GM23338 (cell line): Measurements from ENCODE around the gene SLC2A11. TPM values are rescaled to one million over a fixed set of nuclear protein-coding genes. Genes with fewer than 3 reads are reported as not detected.

ENCODE experiments used
- ATAC-seq: fragments of 200-7000 bp; cut with Tn5 transposase; 3 replicates; pipeline ENCODE4 v1.9.1; 2020
- DNase-seq: peaks from one replicate; pipeline ENCODE4 v3.0.0-alpha.2; 2015; ENCODE audit warnings: low spot score
- H2AFZ ChIP-seq: fragments of 200-600 bp; sonication (generic); 2 replicates; pipeline ENCODE4 v1.8.0; 2016; ENCODE audit warnings: antibody characterized with exemption, mild to moderate bottlenecking, moderate library complexity
- H3F3A ChIP-seq: fragments of 200-600 bp; sonication (generic); replicated peaks from 2 replicates; pipeline ENCODE4 v1.8.0; 2017; ENCODE audit warnings: antibody characterized with exemption, mixed run types, low read depth
- H3K27ac ChIP-seq: fragments of 200-600 bp; sonication (generic); 2 replicates; pipeline ENCODE4 v1.6.1; 2016; ENCODE audit warnings: low read depth
- H3K27me3 ChIP-seq: fragments of 200-600 bp; sonication (generic); 2 replicates; pipeline ENCODE4 v1.8.0; 2016; ENCODE audit warnings: mild to moderate bottlenecking, mixed run types, moderate library complexity; ENCODE audit not compliant: insufficient read depth
- H3K36me3 ChIP-seq: fragments of 200-600 bp; sonication (generic); 2 replicates; pipeline ENCODE4 v1.8.0; 2016; ENCODE audit warnings: mild to moderate bottlenecking; ENCODE audit not compliant: insufficient read depth
- H3K4me1 ChIP-seq: fragments of 200-600 bp; sonication (generic); 2 replicates; pipeline ENCODE4 v1.8.0; 2016; ENCODE audit warnings: mild to moderate bottlenecking, moderate library complexity; ENCODE audit not compliant: insufficient read depth
- H3K4me2 ChIP-seq: fragments of 200-600 bp; sonication (generic); 2 replicates; pipeline ENCODE4 v1.7.1; 2017; ENCODE audit warnings: mixed run types
- H3K4me3 ChIP-seq: fragments of 200-600 bp; sonication (generic); 2 replicates; pipeline ENCODE4 v1.6.1; 2016; ENCODE audit warnings: mixed run types
- H3K79me2 ChIP-seq: fragments of 200-600 bp; sonication (generic); replicated peaks from 2 replicates; pipeline ENCODE4 v1.8.0; 2017; ENCODE audit warnings: mild to moderate bottlenecking; ENCODE audit not compliant: insufficient read depth
- H3K9me2 ChIP-seq: fragments of 200-600 bp; sonication (generic); 2 replicates; pipeline ENCODE4 v1.8.0; 2017; ENCODE audit not compliant: insufficient read depth
- H4K20me1 ChIP-seq: fragments of 200-600 bp; sonication (generic); replicated peaks from 2 replicates; pipeline ENCODE4 v1.8.0; 2017; ENCODE audit warnings: mild to moderate bottlenecking; ENCODE audit not compliant: insufficient read depth
- H3K27ac Mint-ChIP-seq: 2 replicates; pipeline ENCODE4 v1.8.0; 2020; ENCODE audit warnings: inconsistent platforms, mild to moderate bottlenecking, moderate library complexity, mixed read lengths
- H3K27me3 Mint-ChIP-seq: 3 replicates; pipeline ENCODE4 v1.8.0; 2022; ENCODE audit warnings: low read depth, mild to moderate bottlenecking, moderate library complexity, mixed read lengths, inconsistent platforms; ENCODE audit not compliant: insufficient read depth, poor library complexity
- H3K36me3 Mint-ChIP-seq: 3 replicates; pipeline ENCODE4 v1.8.0; 2021; ENCODE audit warnings: low read depth, mild to moderate bottlenecking, inconsistent platforms, moderate library complexity, mixed read lengths
- H3K4me1 Mint-ChIP-seq: 3 replicates; pipeline ENCODE4 v1.8.0; 2020; ENCODE audit warnings: mild to moderate bottlenecking, inconsistent platforms, mixed read lengths
- H3K4me3 Mint-ChIP-seq: 3 replicates; pipeline ENCODE4 v1.8.0; 2021; ENCODE audit warnings: moderate library complexity, mild to moderate bottlenecking, inconsistent platforms, mixed read lengths
- H3K9me3 Mint-ChIP-seq: 3 replicates; pipeline ENCODE4 v1.8.0; 2020; ENCODE audit warnings: moderate library complexity, mild to moderate bottlenecking, inconsistent platforms, mixed read lengths
- CREB1 ChIP-seq: fragments of 250-450 bp; sonication (Bioruptor Pico); IDR thresholded peaks from 2 replicates; pipeline ENCODE4 v1.5.0; 2020; ENCODE audit warnings: low read depth, mild to moderate bottlenecking, moderate library complexity
- ETS1 ChIP-seq: IDR thresholded peaks from 2 replicates; pipeline ENCODE4 v1.6.1; 2016; ENCODE audit warnings: antibody characterized with exemption
- EZH2 ChIP-seq: fragments of 200-600 bp; sonication (generic); IDR thresholded peaks from one replicate; pipeline ENCODE4 v1.8.0; 2017; ENCODE audit warnings: antibody characterized with exemption, mild to moderate bottlenecking, low read depth; ENCODE audit not compliant: unreplicated experiment
- EZH2phosphoT487 ChIP-seq: fragments of 200-600 bp; sonication (generic); IDR thresholded peaks from one replicate; pipeline ENCODE4 v1.8.1; 2018; ENCODE audit warnings: antibody characterized with exemption; ENCODE audit not compliant: unreplicated experiment
- JUNB ChIP-seq: IDR thresholded peaks from one replicate; pipeline ENCODE4 v1.6.1; 2016; ENCODE audit warnings: antibody characterized with exemption; ENCODE audit not compliant: unreplicated experiment
- NANOG ChIP-seq: IDR thresholded peaks from 2 replicates; pipeline ENCODE4 v1.6.1; 2016; ENCODE audit warnings: antibody characterized with exemption, borderline replicate concordance
- POLR2AphosphoS5 ChIP-seq: IDR thresholded peaks from 2 replicates; pipeline ENCODE4 v1.6.1; 2016; ENCODE audit warnings: antibody characterized with exemption, low read depth
- STAT1 ChIP-seq: IDR thresholded peaks from one replicate; pipeline ENCODE4 v1.6.1; 2016; ENCODE audit warnings: antibody characterized with exemption; ENCODE audit not compliant: unreplicated experiment
- ZNF114 ChIP-seq: fragments of 250-450 bp; sonication (Bioruptor Pico); IDR thresholded peaks from 2 replicates; pipeline ENCODE4 v1.5.0; 2020; ENCODE audit warnings: mild to moderate bottlenecking, moderate library complexity
- ZNF331 ChIP-seq: fragments of 250-450 bp; sonication (Bioruptor Pico); IDR thresholded peaks from 2 replicates; pipeline ENCODE4 v1.5.0; 2020; ENCODE audit warnings: low read depth, mild to moderate bottlenecking, moderate library complexity
- polyA plus RNA-seq: library from polyadenylated mRNA; unstranded; fragments of >200 nt; fragmentation: Nextera tagmentation; extraction: Ambion mirVana; gene quantifications from 2 replicates; pipeline ENCODE4 v1.2.1, GENCODE V29; 2016
- total RNA-seq: library from RNA; depleted of rRNA; stranded (reverse); fragments of >200 nt; shearing (Covaris generic); gene quantifications from 2 replicates; pipeline ENCODE4 v1.2.3, GENCODE V29; 2014
- TF ChIP-seq, protein P1 (sequence below): fragments of 250-450 bp; sonication (Bioruptor Pico); IDR thresholded peaks from 2 replicates; pipeline ENCODE4 v1.5.0; 2020; ENCODE audit warnings: mild to moderate bottlenecking, moderate library complexity
- TF ChIP-seq, protein P2 (sequence below): IDR thresholded peaks from one replicate; pipeline ENCODE4 v1.6.1; 2018; ENCODE audit warnings: antibody characterized with exemption; ENCODE audit not compliant: unreplicated experiment
- TF ChIP-seq, protein P3 (sequence below), 2 experiments: fragments of 200-600 bp in 1 of 2; sonication (generic) in 1 of 2; conservative IDR thresholded peaks; 2 replicates each; pipeline versions ENCODE4 v1.5.1 to v1.6.1; 2016 to 2017; ENCODE audit warnings: antibody characterized with exemption in 2 of 2, low read depth in 2 of 2, mild to moderate bottlenecking in 2 of 2, moderate library complexity in 1 of 2

SLC2A11 gene
- total and polyA plus RNA-seq, 2 experiments from 2014 or later = 7.1 to 21.8 TPM

DNA sequence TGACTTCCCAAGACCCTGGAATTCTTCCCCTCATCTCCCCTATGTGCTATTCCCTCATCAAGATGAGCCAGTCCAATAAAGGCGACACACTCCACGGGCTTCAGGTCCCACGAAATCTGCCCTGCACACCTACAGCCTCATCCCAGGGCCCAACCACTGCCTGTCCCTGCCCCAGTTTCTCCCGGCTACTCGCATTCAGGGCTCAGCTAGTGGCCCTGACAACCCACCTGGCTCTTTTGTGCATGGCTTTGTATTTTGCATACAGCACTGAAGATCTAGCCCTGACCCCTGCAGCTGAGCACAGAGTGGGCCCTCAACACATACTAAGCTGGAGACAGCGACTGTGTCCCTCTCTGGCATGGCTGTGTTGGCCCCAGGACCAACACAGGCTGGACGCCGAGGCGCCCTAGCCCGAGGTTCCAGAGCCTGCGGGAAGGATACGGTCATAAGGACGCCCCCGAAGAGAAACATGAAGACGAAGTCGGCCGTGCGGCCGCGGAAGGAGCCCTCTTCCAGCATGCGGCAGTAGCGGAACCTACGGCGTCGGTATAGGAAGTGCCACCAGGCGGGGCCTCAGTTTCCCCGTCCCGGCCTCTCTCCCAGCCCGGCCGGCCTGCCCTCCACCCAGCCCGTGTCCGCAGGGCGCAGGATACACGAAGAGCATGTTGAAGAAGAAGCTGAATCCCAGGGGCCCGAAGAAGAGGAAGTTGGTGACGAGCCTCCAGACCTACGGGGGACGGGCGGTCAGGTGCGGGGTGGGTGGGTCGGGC, 19.6 kb upstream of the SLC2A11 start:
- Mint-ChIP-seq H3K4me1 (peaks cover 19% of the 10 kb centered on the region), H3K4me3 (peak overlapping the region; percentile 90), H3K27ac (peak overlapping the region; percentile 96), H3K27me3 (peaks cover 31% of the 10 kb centered on the region), H3K9me3 (peaks cover 3% of the 10 kb centered on the region; the same call in 1 of the 3 replicates), H3K36me3 (peaks cover 9% of the 10 kb centered on the region)
- Histone ChIP-seq H3K4me1 (peaks cover 16% of the 10 kb centered on the region; the same call in 1 of the 2 replicates), H3K4me3 (peak overlapping the region; percentile 71), H3K79me2 (no peaks in the 10 kb centered on the region), H3F3A (peaks cover 6% of the 10 kb centered on the region; the same call in 1 of the 2 replicates), H3K9me2 (no peaks in the 10 kb centered on the region), H3K4me2 (peak overlapping the region; percentile 86), H3K27me3 (no peaks in the 10 kb centered on the region), H4K20me1 (peaks cover 5% of the 10 kb centered on the region; the same call in 1 of the 2 replicates), H2AFZ (no peak overlapping the region), H3K27ac (no peak overlapping the region; the same call in 1 of the 2 replicates), H3K36me3 (no peaks in the 10 kb centered on the region)
- ATAC-seq (peak; percentile 5), DNase-seq (peak; percentile 60)
- TF ChIP-seq JUNB = no peak
- TF ChIP-seq CREB1 = no peak
- no peak for TF ChIP-seq POLR2AphosphoS5
- TF ChIP-seq ZNF114 (CRISPR knock-in tag) = no peak
- TF ChIP-seq STAT1 = no peak
- no peak for TF ChIP-seq ZNF331 (CRISPR knock-in tag)
- TF ChIP-seq EZH2phosphoT487 = no peak
- TF ChIP-seq, protein P1, sequence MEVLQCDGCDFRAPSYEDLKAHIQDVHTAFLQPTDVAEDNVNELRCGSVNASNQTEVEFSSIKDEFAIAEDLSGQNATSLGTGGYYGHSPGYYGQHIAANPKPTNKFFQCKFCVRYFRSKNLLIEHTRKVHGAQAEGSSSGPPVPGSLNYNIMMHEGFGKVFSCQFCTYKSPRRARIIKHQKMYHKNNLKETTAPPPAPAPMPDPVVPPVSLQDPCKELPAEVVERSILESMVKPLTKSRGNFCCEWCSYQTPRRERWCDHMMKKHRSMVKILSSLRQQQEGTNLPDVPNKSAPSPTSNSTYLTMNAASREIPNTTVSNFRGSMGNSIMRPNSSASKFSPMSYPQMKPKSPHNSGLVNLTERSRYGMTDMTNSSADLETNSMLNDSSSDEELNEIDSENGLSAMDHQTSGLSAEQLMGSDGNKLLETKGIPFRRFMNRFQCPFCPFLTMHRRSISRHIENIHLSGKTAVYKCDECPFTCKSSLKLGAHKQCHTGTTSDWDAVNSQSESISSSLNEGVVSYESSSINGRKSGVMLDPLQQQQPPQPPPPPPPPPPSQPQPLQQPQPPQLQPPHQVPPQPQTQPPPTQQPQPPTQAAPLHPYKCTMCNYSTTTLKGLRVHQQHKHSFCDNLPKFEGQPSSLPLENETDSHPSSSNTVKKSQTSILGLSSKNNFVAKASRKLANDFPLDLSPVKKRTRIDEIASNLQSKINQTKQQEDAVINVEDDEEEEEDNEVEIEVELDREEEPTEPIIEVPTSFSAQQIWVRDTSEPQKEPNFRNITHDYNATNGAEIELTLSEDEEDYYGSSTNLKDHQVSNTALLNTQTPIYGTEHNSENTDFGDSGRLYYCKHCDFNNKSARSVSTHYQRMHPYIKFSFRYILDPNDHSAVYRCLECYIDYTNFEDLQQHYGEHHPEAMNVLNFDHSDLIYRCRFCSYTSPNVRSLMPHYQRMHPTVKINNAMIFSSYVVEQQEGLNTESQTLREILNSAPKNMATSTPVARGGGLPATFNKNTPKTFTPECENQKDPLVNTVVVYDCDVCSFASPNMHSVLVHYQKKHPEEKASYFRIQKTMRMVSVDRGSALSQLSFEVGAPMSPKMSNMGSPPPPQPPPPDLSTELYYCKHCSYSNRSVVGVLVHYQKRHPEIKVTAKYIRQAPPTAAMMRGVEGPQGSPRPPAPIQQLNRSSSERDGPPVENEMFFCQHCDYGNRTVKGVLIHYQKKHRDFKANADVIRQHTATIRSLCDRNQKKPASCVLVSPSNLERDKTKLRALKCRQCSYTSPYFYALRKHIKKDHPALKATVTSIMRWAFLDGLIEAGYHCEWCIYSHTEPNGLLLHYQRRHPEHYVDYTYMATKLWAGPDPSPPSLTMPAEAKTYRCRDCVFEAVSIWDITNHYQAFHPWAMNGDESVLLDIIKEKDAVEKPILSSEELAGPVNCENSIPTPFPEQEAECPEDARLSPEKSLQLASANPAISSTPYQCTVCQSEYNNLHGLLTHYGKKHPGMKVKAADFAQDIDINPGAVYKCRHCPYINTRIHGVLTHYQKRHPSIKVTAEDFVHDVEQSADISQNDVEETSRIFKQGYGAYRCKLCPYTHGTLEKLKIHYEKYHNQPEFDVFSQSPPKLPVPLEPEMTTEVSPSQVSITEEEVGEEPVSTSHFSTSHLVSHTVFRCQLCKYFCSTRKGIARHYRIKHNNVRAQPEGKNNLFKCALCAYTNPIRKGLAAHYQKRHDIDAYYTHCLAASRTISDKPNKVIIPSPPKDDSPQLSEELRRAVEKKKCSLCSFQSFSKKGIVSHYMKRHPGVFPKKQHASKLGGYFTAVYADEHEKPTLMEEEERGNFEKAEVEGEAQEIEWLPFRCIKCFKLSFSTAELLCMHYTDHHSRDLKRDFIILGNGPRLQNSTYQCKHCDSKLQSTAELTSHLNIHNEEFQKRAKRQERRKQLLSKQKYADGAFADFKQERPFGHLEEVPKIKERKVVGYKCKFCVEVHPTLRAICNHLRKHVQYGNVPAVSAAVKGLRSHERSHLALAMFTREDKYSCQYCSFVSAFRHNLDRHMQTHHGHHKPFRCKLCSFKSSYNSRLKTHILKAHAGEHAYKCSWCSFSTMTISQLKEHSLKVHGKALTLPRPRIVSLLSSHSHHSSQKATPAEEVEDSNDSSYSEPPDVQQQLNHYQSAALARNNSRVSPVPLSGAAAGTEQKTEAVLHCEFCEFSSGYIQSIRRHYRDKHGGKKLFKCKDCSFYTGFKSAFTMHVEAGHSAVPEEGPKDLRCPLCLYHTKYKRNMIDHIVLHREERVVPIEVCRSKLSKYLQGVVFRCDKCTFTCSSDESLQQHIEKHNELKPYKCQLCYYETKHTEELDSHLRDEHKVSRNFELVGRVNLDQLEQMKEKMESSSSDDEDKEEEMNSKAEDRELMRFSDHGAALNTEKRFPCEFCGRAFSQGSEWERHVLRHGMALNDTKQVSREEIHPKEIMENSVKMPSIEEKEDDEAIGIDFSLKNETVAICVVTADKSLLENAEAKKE (CRISPR knock-in tag) = no peak
- no peak for TF ChIP-seq ETS1
- TF ChIP-seq, protein P2, sequence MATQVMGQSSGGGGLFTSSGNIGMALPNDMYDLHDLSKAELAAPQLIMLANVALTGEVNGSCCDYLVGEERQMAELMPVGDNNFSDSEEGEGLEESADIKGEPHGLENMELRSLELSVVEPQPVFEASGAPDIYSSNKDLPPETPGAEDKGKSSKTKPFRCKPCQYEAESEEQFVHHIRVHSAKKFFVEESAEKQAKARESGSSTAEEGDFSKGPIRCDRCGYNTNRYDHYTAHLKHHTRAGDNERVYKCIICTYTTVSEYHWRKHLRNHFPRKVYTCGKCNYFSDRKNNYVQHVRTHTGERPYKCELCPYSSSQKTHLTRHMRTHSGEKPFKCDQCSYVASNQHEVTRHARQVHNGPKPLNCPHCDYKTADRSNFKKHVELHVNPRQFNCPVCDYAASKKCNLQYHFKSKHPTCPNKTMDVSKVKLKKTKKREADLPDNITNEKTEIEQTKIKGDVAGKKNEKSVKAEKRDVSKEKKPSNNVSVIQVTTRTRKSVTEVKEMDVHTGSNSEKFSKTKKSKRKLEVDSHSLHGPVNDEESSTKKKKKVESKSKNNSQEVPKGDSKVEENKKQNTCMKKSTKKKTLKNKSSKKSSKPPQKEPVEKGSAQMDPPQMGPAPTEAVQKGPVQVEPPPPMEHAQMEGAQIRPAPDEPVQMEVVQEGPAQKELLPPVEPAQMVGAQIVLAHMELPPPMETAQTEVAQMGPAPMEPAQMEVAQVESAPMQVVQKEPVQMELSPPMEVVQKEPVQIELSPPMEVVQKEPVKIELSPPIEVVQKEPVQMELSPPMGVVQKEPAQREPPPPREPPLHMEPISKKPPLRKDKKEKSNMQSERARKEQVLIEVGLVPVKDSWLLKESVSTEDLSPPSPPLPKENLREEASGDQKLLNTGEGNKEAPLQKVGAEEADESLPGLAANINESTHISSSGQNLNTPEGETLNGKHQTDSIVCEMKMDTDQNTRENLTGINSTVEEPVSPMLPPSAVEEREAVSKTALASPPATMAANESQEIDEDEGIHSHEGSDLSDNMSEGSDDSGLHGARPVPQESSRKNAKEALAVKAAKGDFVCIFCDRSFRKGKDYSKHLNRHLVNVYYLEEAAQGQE = no peak
- no peak for TF ChIP-seq NANOG
- TF ChIP-seq, protein P3, sequence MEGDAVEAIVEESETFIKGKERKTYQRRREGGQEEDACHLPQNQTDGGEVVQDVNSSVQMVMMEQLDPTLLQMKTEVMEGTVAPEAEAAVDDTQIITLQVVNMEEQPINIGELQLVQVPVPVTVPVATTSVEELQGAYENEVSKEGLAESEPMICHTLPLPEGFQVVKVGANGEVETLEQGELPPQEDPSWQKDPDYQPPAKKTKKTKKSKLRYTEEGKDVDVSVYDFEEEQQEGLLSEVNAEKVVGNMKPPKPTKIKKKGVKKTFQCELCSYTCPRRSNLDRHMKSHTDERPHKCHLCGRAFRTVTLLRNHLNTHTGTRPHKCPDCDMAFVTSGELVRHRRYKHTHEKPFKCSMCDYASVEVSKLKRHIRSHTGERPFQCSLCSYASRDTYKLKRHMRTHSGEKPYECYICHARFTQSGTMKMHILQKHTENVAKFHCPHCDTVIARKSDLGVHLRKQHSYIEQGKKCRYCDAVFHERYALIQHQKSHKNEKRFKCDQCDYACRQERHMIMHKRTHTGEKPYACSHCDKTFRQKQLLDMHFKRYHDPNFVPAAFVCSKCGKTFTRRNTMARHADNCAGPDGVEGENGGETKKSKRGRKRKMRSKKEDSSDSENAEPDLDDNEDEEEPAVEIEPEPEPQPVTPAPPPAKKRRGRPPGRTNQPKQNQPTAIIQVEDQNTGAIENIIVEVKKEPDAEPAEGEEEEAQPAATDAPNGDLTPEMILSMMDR (conservative IDR thresholded peaks at IDR 0.05; ENCODE audit: low read depth in 2 of 2) = no peak
- TF ChIP-seq EZH2 = no peak
